Measurements from ENCODE around the gene RPS10.

RPS10 gene

DNA sequence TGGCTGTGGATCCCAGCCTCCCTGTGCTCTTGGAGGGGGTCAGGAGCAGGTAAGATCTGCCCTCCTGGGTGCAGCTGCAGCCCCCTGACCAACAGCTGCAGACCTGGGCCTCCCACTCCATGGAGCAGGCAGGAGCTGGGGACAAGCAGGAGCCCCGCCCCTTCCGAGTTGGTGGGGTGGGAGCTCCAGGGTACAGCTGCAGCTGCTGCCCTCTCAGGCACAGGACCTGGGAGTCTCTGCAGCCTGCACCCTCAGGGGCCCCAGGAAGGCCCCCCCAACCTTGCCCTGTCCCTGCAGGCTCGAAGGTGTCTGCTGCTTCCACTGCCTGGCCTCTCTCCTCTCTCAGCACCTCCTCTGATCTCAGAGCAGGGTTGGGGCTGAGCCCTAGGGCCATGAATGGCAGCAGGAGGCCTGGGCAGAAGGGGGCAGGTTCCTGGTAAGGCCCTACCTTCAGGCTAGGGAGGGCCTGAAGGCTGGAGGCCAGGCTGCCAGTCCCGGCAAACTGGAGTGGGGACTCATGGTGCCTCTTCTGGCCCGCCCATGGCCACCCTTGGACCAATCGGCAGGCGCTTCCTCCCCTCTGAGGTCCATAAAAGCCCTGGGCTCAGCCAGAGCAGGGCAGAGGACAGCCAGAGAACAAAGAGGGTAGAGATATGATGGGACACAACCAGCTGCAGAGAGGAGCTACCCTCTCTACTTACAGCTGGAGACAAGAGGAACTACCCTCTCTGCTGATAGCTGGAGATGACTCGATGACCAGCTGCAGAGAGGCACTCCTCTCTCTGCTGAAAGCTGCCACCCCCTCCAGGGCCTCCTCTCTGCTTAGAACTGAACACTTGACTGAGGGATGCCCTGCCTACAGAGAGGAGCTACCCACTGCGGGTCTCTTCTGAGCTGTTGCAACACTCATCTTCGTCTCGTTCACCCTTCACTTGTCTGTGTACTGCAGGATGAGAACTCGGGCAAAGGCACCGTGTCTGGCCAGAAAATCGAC is 32.2 kb upstream of the RPS10 start:
- TF ChIP-seq SUZ12 (IDR thresholded peaks at IDR 0.05): no peak
- CTCF ChIA-PET: interaction anchor here (1.5 to 4.6 kb wide), 2 partner anchors 11 to 152 kb away, joined by 8 to 47 read pairs; no protein-coding TSS in a partner anchor
- no peak for DNase-seq (ENCODE audit: extremely low spot score)
- POLR2A ChIA-PET: no interaction called here

GRCh38 chr6:34457382-34457741 is 31.5 kb upstream of the RPS10 start:
- ChIA-PET CTCF (interaction anchor here (4.6 kb wide), 1 partner anchor 153 kb away, joined by 47 read pairs; no protein-coding TSS in a partner anchor), POLR2A (no interaction called here)
- DNase-seq (ENCODE audit: extremely low spot score): no peak
- no peak for TF ChIP-seq L3MBTL2 (conservative IDR thresholded peaks at IDR 0.05)
- no peak for TF ChIP-seq LEF1 (IDR thresholded peaks at IDR 0.05; ENCODE audit: borderline replicate concordance)
- no peak for TF ChIP-seq PKNOX1 (IDR thresholded peaks at IDR 0.05)
- no peak for TF ChIP-seq ARNT (IDR thresholded peaks at IDR 0.05)
- TF ChIP-seq SP1 (IDR thresholded peaks at IDR 0.05): no peak
- no peak for TF ChIP-seq FOXA1 (IDR thresholded peaks at IDR 0.05)
- no peak for TF ChIP-seq ELF4 (IDR thresholded peaks at IDR 0.05)
- no peak for TF ChIP-seq TARDBP (IDR thresholded peaks at IDR 0.05)
- no peak for TF ChIP-seq FOXK2 (IDR thresholded peaks at IDR 0.05)
- no peak for TF ChIP-seq SUZ12 (IDR thresholded peaks at IDR 0.05)
- TF ChIP-seq ZNF384 (IDR thresholded peaks at IDR 0.05): no peak
- TF ChIP-seq BHLHE40 (IDR thresholded peaks at IDR 0.05; ENCODE audit: borderline replicate concordance): no peak
- no peak for TF ChIP-seq NFRKB (IDR thresholded peaks at IDR 0.05)

GRCh38 chr6:34455831-34456230 is 30.0 kb upstream of the RPS10 start:
- DNase-seq (ENCODE audit: extremely low spot score): no peak
- CTCF ChIA-PET: no interaction called here
- TF ChIP-seq CTBP1 (IDR thresholded peaks at IDR 0.05; ENCODE audit: borderline replicate concordance): no peak
- TF ChIP-seq FOXM1 (IDR thresholded peaks at IDR 0.05; ENCODE audit: borderline replicate concordance): no peak
- no peak for TF ChIP-seq PKNOX1 (IDR thresholded peaks at IDR 0.05)
- TF ChIP-seq ARNT (IDR thresholded peaks at IDR 0.05): no peak
- TF ChIP-seq HDGF (IDR thresholded peaks at IDR 0.05; ENCODE audit: borderline replicate concordance): no peak
- TF ChIP-seq ELF4 (IDR thresholded peaks at IDR 0.05): no peak
- no peak for TF ChIP-seq L3MBTL2 (conservative IDR thresholded peaks at IDR 0.05)
- TF ChIP-seq BHLHE40 (IDR thresholded peaks at IDR 0.05; ENCODE audit: borderline replicate concordance): no peak
- TF ChIP-seq SUZ12 (IDR thresholded peaks at IDR 0.05): no peak
- TF ChIP-seq FOXA1 (IDR thresholded peaks at IDR 0.05): no peak
- TF ChIP-seq SP1 (IDR thresholded peaks at IDR 0.05): no peak
- POLR2A ChIA-PET: no interaction called here

DNA sequence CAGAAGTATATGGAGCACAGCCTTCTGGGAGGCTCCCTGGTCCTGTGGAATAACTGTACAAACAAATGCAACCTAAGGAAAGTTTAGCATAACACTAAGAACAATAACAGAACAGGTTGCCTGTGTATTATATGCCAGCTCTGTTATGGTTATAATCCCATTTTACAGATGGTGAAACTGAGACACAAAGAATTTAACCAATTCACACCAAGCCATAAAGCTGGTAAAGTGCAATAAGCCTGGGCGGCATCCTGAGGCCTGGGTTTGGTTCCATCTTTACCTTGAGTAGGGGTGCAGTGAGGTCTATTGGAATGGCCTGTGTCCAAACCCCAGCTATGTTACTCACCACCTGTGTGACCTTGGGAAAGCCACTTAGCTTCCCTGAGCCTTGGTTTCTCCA is 25.3 kb upstream of the RPS10 start:
- CTCF ChIA-PET: no interaction called here

DNA sequence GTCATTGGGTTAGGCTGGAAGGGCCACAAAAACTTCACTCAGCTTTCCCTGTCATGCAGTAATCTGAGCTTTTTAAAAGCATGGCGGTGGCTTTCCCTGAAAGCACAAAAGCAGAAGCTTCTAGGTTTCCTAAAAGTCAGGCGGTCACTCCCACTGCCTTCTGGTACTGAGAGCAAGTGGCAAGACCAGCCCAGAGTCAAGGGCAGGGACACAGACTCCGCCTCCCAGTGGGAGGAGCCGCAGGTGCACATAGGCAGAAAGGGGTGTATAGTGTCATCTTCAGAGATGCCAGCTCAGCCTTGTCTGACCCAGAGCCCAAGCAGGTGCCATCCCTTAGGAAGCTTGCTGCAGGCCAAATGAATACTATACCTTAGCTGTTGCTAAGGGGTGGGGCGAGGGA is 22.0 kb upstream of the RPS10 start:
- no peak for DNase-seq (ENCODE audit: extremely low spot score)
- TF ChIP-seq FOXM1 (IDR thresholded peaks at IDR 0.05; ENCODE audit: borderline replicate concordance) (no peak), FOXK2 (IDR thresholded peaks at IDR 0.05) (no peak), ELF4 (IDR thresholded peaks at IDR 0.05) (no peak), HDGF (IDR thresholded peaks at IDR 0.05; ENCODE audit: borderline replicate concordance) (no peak), LEF1 (IDR thresholded peaks at IDR 0.05; ENCODE audit: borderline replicate concordance) (no peak), L3MBTL2 (conservative IDR thresholded peaks at IDR 0.05) (no peak), FOXA1 (IDR thresholded peaks at IDR 0.05) (no peak), CTBP1 (IDR thresholded peaks at IDR 0.05; ENCODE audit: borderline replicate concordance) (no peak), ARNT (IDR thresholded peaks at IDR 0.05) (no peak), BHLHE40 (IDR thresholded peaks at IDR 0.05; ENCODE audit: borderline replicate concordance) (no peak), NFRKB (IDR thresholded peaks at IDR 0.05) (no peak), ZNF384 (IDR thresholded peaks at IDR 0.05) (no peak), TARDBP (IDR thresholded peaks at IDR 0.05) (no peak), SP1 (IDR thresholded peaks at IDR 0.05) (no peak)
- ChIA-PET POLR2A (interaction anchor here (1.5 kb wide), 1 partner anchor 22 kb away, joined by 7 read pairs; the partner anchor contains the start of gene RPS10), CTCF (interaction anchor here (1.4 kb wide), 1 partner anchor 13 kb away, joined by 3 read pairs; no protein-coding TSS in a partner anchor)

More for the DNA sequence above, 25.3 kb upstream of the RPS10 start:
- POLR2A ChIA-PET: no interaction called here
- no peak for DNase-seq (ENCODE audit: extremely low spot score)
- TF ChIP-seq BHLHE40 (IDR thresholded peaks at IDR 0.05; ENCODE audit: borderline replicate concordance): no peak
- no peak for TF ChIP-seq ARNT (IDR thresholded peaks at IDR 0.05)
- no peak for TF ChIP-seq FOXA1 (IDR thresholded peaks at IDR 0.05)
- no peak for TF ChIP-seq ZNF384 (IDR thresholded peaks at IDR 0.05)
- TF ChIP-seq HDGF (IDR thresholded peaks at IDR 0.05; ENCODE audit: borderline replicate concordance): no peak
- TF ChIP-seq FOXM1 (IDR thresholded peaks at IDR 0.05; ENCODE audit: borderline replicate concordance): no peak
- no peak for TF ChIP-seq ELF4 (IDR thresholded peaks at IDR 0.05)
- TF ChIP-seq L3MBTL2 (conservative IDR thresholded peaks at IDR 0.05): no peak
- no peak for TF ChIP-seq PKNOX1 (IDR thresholded peaks at IDR 0.05)
- no peak for TF ChIP-seq FOXK2 (IDR thresholded peaks at IDR 0.05)
- TF ChIP-seq LEF1 (IDR thresholded peaks at IDR 0.05; ENCODE audit: borderline replicate concordance): no peak
- TF ChIP-seq SP1 (IDR thresholded peaks at IDR 0.05): no peak
- TF ChIP-seq CTBP1 (IDR thresholded peaks at IDR 0.05; ENCODE audit: borderline replicate concordance): no peak
- TF ChIP-seq NFRKB (IDR thresholded peaks at IDR 0.05): no peak
- TF ChIP-seq SUZ12 (IDR thresholded peaks at IDR 0.05): no peak
- no peak for TF ChIP-seq TARDBP (IDR thresholded peaks at IDR 0.05)

All from HEK293T (cell line).